DLD1 (cell line): ENCODE results near the gene ADGRV1.

ENCODE experiments used
- in situ Hi-C: cut with HindIII; loops from 2 replicates; pipeline ENCODE4 v1.10.0; 2017; ENCODE audit warnings: low sequenced_read_pairs

ADGRV1 gene

DNA sequence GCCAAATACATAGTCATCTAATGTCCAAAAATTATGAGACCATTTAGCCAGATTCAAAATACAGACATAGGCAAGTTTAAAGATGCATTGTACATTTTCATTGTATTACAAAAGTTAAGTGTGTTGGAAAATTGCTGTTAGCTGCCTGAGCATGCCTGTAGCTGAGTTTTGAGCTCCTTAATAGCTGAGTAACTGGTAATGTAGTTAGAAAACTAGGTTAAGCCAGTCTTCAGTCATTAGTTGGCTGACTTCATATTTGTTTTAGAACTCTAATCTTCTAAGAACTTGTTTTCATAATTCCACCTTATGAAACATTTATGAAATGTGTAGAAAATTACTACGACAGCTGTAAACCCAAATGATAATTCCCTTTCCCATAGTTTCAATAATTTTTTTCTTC, 531.2 kb downstream of the ADGRV1 start:
- in situ Hi-C loops = no loop called here

DNA sequence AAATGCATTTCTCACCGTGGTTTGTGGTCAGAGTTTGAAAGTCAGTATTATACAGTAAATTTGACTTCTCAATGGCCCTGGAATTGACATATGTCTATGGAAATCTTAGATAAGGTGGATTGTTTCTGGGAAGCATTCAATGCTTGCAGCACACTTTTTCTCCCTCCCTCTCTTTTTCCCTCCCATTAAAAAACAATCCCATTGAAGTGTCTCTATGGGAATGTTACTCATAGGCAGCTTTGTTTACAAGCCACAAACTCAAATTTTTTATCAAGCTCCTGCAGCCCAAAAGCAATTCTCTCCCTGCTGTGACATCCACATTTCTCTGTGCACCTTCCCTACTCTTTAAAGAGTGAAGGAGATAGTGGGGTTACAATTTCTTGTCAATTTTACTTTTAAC, 532.4 kb downstream of the ADGRV1 start:
- in situ Hi-C loops = no loop called here

DNA sequence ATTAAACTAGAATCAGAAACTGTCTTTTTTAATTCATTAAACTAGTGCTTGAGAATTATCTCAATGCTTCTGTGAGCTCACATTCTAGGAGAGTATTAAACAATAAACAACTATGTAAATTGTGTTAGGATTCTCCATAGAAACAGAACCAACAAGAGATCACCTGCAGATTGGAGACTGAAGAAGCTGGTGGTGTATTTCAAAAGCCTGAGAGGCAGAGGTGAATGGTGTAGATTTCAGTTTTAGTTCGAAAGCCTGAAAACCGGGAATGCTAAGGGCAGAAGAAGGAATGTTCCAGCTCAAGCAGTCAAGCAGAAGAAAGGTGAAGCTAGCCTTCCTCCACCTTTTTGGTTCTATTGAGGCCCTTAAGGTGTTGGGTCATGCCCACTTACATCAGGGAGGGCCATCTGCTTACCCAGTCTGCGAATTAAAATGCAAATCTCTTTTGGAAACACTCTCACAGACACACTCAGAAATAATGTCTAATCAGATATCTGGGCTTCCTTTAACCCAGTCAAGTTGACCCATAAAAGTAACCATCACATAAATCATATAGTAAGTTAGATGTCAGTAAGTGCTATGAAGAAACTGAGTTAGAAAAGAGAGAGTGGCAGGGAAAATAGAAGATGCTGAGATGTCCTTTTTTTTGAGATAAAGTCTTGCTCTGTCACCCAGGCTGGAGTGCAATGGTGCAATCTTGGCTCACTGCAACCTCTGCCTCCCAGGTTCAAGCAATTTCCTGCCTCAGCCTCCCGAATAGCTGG, 533.1 kb downstream of the ADGRV1 start:
- in situ Hi-C loops = no loop called here

- in situ Hi-C loops = no loop called here
Measured at GRCh38 chr5:91092859-91093783, 534.5 kb downstream of the ADGRV1 start.

DNA sequence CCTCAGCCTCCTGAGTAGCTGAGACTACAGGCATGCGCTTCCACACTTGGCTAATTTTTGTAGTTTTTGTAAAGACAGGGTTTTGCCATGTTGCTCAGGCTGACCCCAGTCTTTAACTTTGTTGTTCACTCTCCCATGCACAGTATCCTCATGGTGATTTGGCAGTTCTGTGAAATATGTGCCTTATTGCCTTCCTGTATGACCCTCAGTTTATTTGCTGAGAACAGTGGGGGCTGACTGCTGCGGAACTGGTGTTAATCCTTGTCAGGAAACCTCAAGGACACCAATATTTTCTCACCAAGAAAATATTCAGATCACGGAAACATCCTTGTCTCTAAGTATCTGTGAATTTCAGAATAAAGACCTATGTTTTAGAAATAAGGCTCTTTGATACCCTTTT, 536.7 kb downstream of the ADGRV1 start:
- in situ Hi-C loops = no loop called here

- in situ Hi-C loops = no loop called here
Measured at GRCh38 chr5:91095786-91096385, 537.3 kb downstream of the ADGRV1 start.

- in situ Hi-C loops = no loop called here
Measured at GRCh38 chr5:91098541-91098940, 539.9 kb downstream of the ADGRV1 start.

DNA sequence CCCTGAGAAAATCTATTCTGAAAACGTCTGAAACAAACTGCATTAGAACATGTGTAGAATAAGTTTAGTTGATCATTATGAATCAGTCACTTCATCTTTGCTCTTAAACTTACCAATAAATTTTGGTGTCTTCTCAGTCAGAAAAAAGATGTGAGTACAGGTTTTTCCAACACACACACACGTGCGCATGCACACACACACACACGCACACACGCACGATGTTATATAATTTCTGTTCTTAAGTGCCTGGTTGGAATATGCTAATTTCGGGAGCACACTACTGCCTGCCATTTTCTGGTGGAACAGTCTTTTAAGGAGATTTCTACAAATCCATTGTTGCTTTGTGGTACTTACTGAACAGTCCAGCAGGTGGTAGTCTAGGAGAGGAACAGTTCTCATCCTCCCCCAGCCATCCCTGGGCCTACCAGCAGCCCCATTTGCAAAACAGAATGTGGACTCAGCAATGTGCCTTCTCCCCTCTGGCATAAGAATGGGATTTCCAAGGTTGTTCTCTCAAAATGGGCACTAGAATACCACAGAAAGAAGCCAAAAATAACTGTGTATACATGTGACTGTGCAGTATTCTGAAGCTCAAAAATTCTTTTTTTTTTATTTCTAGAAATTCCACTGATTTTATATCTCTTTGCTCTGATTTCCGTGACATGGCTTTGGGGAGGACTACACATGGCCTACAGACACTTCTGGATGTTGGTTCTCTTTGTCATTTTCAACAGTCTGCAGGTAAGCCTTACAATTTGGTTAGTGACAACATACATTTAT, 543.2 kb downstream of the ADGRV1 start:
- in situ Hi-C loops = no loop called here

DNA sequence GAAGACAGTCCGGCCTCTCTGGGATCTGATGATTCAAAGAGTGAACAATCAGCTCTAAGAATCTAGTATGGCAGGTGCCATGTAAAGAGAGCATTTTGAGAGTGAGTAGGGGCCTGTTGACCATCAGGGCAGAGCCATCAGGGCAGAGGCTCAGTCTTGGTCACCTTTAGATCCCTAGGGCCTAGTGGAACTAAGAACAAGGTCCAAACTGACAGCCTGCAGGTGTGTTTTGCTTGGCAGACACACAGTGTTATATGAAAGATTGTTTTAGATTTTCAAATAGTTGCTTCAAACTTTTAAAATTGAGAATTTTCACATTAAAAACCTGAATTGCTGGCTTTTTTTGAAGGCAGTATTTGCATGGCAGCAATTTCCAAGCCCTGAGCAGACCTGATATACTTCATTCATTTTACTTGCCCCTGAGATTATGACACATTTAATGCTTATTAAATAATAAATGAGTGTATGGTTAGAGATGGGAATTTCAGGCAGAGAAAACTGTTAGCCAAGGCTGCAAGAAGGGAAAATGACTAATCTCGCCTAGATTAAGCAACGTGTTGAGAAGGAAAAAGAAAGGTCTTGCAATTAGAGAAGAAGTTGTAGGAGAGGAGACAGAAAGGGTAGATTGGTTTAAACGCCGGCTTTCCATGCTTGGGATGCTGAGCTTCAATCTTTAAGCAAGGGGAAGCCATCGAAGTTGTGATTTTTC, 544.9 kb downstream of the ADGRV1 start:
- in situ Hi-C loops = no loop called here

DNA sequence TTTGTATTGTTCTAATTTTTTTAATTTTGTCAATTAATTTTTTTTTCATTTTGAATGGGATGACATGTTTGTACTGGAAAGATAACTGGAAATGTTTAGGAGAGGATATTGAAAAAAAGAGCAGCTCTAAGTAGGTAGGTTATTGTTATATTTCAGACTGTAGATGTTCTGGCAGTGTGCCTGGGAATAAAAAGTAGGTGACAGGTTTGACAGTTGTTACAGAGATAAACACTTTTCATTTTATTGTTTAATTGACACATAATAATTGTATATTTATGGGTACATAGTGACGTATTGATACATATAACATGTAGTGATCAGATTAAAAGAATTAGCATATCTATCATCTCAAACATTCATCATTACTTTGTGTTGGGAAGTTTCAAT, 545.5 kb downstream of the ADGRV1 start:
- in situ Hi-C loops = no loop called here

GRCh38 chr5:91106842-91107511, 548.4 kb downstream of the ADGRV1 start:
- in situ Hi-C loops = no loop called here

GRCh38 chr5:91109634-91110033, 551.0 kb downstream of the ADGRV1 start:
- in situ Hi-C loops = no loop called here

GRCh38 chr5:91110686-91111085, 552.1 kb downstream of the ADGRV1 start:
- in situ Hi-C loops = no loop called here

DNA sequence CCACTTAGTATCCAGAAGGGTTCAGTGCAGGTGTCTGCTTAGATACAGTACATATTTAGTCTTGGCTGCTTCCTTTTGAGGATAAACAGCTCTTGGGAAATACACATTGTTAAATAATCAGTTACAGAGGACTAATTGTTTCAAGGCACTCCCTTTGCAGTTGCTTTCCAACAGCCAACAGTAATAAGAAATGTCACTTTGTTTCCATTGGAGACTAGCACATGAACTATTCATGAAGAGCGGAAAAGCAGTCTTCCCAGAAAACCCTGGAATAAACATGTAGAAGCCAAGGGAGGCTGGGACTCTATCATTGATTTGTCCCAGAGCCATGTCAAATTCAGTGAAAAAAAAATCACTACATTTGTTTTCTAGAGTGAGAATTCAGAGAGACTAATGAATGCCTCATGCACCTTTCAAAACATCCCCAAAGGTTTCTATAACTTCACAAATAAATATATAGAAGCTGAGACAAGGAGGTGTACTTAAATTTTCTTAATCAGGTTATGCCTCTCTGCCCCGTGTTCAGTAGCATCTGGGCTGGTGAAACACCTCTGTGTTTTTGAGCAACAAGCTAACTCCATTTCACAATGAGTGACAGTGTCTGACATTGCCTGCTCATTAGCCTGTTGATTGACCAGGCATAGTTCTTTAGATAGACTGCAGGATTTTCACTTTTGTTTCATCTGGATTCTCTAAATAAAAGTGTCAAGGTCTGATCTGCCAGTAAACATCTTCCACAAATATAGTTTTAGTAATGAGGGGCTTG, 553.1 kb downstream of the ADGRV1 start:
- in situ Hi-C loops = no loop called here

- in situ Hi-C loops = no loop called here
Measured at GRCh38 chr5:91114658-91115057, 556.1 kb downstream of the ADGRV1 start.

- in situ Hi-C loops = no loop called here
Measured at GRCh38 chr5:91118354-91118753, 559.8 kb downstream of the ADGRV1 start.

GRCh38 chr5:91118796-91119195, 560.2 kb downstream of the ADGRV1 start:
- in situ Hi-C loops = no loop called here

GRCh38 chr5:91119217-91119616, 560.6 kb downstream of the ADGRV1 start:
- in situ Hi-C loops = no loop called here
